HEK293T (cell line): ENCODE results near the gene C16orf78.

Source experiments
- HDGF ChIP-seq: fragments of 450-650 bp; IDR thresholded peaks from 2 replicates; pipeline ENCODE4 v1.6.1; 2017; ENCODE audit warnings: antibody characterized with exemption, borderline replicate concordance
- L3MBTL2 ChIP-seq: fragments of 450-650 bp; conservative IDR thresholded peaks from 2 replicates; pipeline ENCODE4 v1.6.1; 2016; ENCODE audit warnings: mild to moderate bottlenecking
- LEF1 ChIP-seq: fragments of 450-650 bp; IDR thresholded peaks from 2 replicates; pipeline ENCODE4 v1.6.1; 2017; ENCODE audit warnings: mild to moderate bottlenecking, borderline replicate concordance
- SP1 ChIP-seq: fragments of 450-650 bp; IDR thresholded peaks from 2 replicates; pipeline ENCODE4 v1.6.1; 2017
- SUZ12 ChIP-seq: fragments of 450-650 bp; IDR thresholded peaks from 2 replicates; pipeline ENCODE4 v1.6.1; 2016; ENCODE audit warnings: mild to moderate bottlenecking
- TARDBP ChIP-seq: fragments of 450-650 bp; IDR thresholded peaks from 2 replicates; pipeline ENCODE4 v1.6.1; 2016

DNA sequence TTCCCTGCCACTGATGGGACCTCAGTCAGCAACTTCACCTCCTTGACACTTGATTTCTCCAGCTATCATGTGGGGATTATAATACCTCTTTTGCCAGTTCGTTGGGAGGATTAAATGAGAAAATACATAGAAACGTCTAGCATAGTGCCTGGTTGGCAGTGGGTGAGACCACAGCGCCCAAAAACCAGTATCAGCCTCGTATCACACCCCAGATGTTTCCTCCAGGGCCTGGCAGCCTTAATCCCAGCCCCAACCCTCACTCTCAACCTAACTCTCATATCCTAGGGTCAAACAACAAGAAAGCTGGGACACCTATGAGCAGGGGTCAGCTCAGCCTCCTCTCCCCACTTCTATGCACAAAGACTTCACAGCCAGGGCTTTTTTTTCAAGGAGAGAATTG lies 14.0 kb upstream of the C16orf78 start:
- no peak for TF ChIP-seq L3MBTL2
- no peak for TF ChIP-seq TARDBP
- no peak for TF ChIP-seq HDGF
- TF ChIP-seq SP1, result no peak
- TF ChIP-seq LEF1, result no peak
- TF ChIP-seq SUZ12, result no peak
